NT2/D1 (cell line): Measurements from ENCODE around the gene LIPE.

Experiments used
- DNase-seq: peaks from one replicate; pipeline ENCODE4 v3.0.0-alpha.2; 2011; ENCODE audit warnings: low read depth, low spot score
- H3K27me3 ChIP-seq: 2 replicates; pipeline ENCODE4 v1.6.0; 2011; ENCODE audit warnings: mild to moderate bottlenecking; ENCODE audit not compliant: insufficient read length, insufficient read depth
- H3K36me3 ChIP-seq: 2 replicates; pipeline ENCODE4 v1.6.1; 2011; ENCODE audit warnings: mild to moderate bottlenecking, low read length, mixed read lengths; ENCODE audit not compliant: insufficient read depth, insufficient read length
- H3K4me1 ChIP-seq: 2 replicates; pipeline ENCODE4 v1.5.1; 2011; ENCODE audit not compliant: insufficient read depth, insufficient read length
- H3K4me3 ChIP-seq: 2 replicates; pipeline ENCODE4 v1.5.1; 2011; ENCODE audit warnings: low read depth; ENCODE audit not compliant: insufficient read length
- H3K9ac ChIP-seq: 2 replicates; pipeline ENCODE4 v1.6.0; 2011; ENCODE audit warnings: low read depth; ENCODE audit not compliant: insufficient read length
- H3K9me3 ChIP-seq: 2 replicates; pipeline ENCODE4 v1.5.1; 2011; ENCODE audit warnings: mild to moderate bottlenecking, low read length; ENCODE audit not compliant: insufficient read depth
- SUZ12 ChIP-seq: IDR thresholded peaks from 2 replicates; pipeline ENCODE4 v1.6.1; 2011; ENCODE audit not compliant: insufficient read length, insufficient read depth; ENCODE audit errors: extremely low read depth
- YY1 ChIP-seq: IDR thresholded peaks from 2 replicates; pipeline ENCODE4 v1.6.1; 2011; ENCODE audit not compliant: insufficient read length, insufficient read depth
- ZNF274 ChIP-seq: IDR thresholded peaks from 2 replicates; pipeline ENCODE4 v1.6.1; 2011; ENCODE audit warnings: mild to moderate bottlenecking, low read depth, low read length

LIPE gene

DNA sequence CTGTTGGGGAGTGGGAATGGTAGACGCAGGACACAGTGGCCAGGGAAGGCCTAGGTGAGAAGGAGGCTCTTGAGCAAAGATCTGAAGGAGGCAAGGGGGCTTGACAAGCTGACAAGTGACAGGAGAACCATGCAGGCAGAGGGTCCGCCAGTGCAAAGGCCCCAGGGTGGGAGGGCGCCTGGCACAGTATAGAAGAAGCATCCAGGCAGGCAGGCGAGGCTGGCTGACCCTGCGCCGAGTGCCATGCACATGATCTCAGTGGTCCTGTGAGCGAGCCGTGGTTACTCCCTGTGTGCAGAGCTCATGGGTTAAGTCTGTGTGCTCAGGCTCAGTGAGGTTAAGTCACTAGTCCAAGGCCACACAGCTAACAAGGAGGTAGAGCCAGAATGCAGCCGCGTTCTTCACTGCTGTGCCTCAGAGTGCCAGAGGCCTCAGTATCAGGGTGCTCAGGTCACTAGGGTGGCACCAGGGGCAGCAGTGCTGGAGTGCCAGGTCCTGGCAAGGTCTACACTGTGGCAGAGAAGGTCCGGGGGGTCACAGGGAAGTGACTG lies 52.3 kb downstream of the LIPE start:
- H3K36me3 ChIP-seq: peaks cover 28% of the 10 kb centered on the region
- peaks cover 6% of the 10 kb centered on the region for H3K4me1 ChIP-seq
- no peak overlapping the region for H3K9ac ChIP-seq
- DNase-seq: no peak
- no peak for TF ChIP-seq ZNF274
- no peak for TF ChIP-seq YY1
- no peak for TF ChIP-seq SUZ12
- H3K4me3 ChIP-seq: no peak overlapping the region
- H3K27me3 ChIP-seq: no peaks in the 10 kb centered on the region
- no peaks in the 10 kb centered on the region for H3K9me3 ChIP-seq

DNA sequence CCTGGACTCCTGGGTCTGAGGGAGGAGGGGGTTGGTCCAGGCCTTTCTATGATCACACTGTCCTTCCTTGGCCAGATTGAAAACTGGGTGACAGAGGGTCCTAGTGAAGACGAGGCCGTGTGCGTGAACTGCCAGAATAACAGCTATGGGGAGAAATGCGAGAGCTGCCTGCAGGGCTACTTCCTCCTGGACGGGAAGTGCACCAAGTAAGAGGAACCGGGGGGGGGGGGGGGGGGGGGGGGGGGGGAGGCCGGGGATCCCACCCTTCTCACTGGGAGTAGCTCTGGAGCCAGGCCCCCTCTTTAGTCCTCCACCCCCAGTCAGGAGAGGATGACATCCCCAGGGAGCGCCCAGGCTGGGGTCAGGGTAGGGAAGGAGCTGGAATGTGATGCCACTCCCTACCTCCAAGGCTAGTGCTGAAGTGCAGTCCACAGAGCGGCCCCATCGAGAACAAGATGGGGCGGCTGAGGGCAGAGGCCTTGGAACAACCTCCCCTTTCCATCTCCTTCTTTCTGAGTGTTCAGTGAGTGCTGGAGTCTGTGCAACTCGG lies 56.5 kb downstream of the LIPE start:
- peaks cover 23% of the 10 kb centered on the region for H3K36me3 ChIP-seq
- H3K9ac ChIP-seq: peak overlapping the region; percentile 50
- peaks cover 18% of the 10 kb centered on the region for H3K4me1 ChIP-seq
- H3K4me3 ChIP-seq: no peak overlapping the region
- DNase-seq: no peak
- no peak for TF ChIP-seq ZNF274
- no peak for TF ChIP-seq SUZ12
- no peak for TF ChIP-seq YY1
- no peaks in the 10 kb centered on the region for H3K27me3 ChIP-seq
- no peaks in the 10 kb centered on the region for H3K9me3 ChIP-seq

DNA sequence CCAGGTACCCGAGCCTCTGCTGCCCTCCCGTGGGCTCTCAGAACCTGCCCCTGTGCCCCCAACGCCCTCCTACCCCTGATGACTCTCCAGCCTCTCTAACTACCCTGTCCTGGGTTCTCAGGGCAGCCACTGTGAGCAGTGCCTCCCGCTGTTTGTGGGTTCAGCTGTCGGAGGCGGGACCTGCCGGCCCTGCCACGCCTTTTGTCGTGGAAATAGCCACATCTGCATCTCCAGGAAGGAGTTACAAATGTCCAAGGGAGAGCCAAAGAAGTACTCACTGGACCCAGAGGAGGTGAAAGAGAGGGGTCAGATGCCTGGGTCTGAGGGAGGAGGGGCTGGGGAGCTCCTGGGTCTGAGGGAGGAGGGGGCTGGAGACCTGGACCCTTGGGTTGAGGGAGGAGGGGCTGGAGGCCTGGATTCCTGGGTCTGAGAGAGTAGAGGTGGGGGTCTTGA lies 57.1 kb downstream of the LIPE start:
- Histone ChIP-seq H3K4me1 (peaks cover 18% of the 10 kb centered on the region), H3K36me3 (peaks cover 18% of the 10 kb centered on the region), H3K9ac (peak overlapping the region; percentile 50), H3K27me3 (no peaks in the 10 kb centered on the region), H3K4me3 (no peak overlapping the region), H3K9me3 (no peaks in the 10 kb centered on the region)
- peak; percentile 65 for DNase-seq
- no peak for TF ChIP-seq ZNF274

DNA sequence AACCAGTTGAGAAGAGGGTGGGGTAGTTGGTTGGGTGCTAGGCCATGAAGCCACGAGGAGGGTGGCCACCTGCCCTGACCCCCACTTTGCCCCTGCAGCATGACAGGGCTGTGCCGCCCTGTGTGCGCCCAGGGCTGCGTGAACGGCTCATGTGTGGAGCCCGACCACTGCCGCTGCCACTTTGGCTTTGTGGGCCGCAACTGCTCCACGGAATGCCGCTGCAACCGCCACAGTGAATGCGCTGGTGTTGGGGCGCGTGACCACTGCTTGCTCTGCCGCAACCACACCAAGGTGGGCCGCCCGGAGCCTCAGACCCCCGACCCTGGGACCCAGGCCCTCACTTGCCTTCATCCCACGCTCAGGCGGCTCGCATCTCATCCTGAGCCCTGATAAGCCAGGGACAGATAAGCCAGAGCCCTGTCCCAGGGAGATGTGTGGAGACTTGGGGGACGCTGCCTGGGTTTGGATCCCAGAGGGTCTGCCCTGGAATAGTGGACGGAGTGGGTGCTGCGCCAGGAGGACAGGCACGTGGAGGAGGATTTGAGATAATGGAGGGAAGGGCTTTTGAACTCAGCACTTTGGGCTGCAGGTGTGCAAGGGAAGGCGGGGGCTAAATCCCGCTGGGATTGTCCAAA lies 57.6 kb downstream of the LIPE start:
- no peaks in the 10 kb centered on the region for H3K9me3 ChIP-seq
- H3K4me1 ChIP-seq: peaks cover 18% of the 10 kb centered on the region
- H3K36me3 ChIP-seq: peaks cover 13% of the 10 kb centered on the region
- no peak for TF ChIP-seq YY1
- no peak for TF ChIP-seq ZNF274
- TF ChIP-seq SUZ12: no peak
- H3K4me3 ChIP-seq: no peak overlapping the region
- H3K9ac ChIP-seq: no peak overlapping the region
- no peaks in the 10 kb centered on the region for H3K27me3 ChIP-seq
- no peak for DNase-seq

DNA sequence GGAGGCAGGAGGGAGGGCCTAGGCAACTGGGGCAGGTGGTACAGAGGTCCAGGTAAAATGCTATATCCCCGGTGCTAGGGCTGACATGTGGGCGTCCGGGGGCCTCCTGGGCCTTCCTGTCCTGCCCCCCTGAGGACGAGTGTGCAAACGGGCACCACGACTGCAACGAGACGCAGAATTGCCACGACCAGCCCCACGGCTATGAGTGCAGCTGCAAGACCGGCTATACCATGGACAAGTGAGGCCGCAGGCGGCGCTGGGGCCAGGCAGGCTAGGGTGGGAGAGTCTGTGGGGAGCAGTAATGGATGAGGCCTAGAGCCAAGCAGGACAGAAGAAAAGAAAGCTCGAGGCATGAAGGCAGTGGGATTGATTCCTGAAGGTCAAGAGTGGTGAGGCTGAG lies 58.4 kb downstream of the LIPE start:
- no peak for TF ChIP-seq YY1
- TF ChIP-seq ZNF274: no peak
- TF ChIP-seq SUZ12: no peak

DNA sequence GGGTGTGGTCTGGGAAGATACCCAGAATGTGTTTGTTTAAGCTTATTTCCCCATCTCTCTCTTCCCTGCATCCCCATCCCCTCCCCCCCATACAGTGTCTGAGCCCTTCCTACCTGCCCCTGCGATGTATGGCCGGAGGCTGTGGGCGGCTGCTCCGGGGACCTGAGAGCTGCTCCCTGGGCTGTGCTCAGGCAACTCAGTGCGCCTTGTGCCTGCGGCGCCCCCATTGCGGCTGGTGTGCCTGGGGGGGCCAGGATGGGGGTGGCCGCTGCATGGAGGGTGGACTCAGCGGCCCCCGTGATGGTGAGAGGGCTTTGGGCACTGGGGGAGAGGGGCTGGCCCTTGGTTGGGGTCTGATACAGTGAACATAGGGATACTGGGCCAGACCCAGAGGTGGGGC lies 58.8 kb downstream of the LIPE start:
- TF ChIP-seq YY1 (no peak), ZNF274 (no peak), SUZ12 (no peak)
- Histone ChIP-seq H3K4me1 (peaks cover 18% of the 10 kb centered on the region), H3K9me3 (peaks cover 11% of the 10 kb centered on the region; the same call in 1 of the 2 replicates), H3K36me3 (peaks cover 24% of the 10 kb centered on the region), H3K9ac (no peak overlapping the region), H3K4me3 (no peak overlapping the region), H3K27me3 (no peaks in the 10 kb centered on the region)
- DNase-seq: no peak

More for the DNA sequence above, 58.4 kb downstream of the LIPE start:
- H3K9me3 ChIP-seq: peaks cover 8% of the 10 kb centered on the region; the same call in 1 of the 2 replicates
- peaks cover 18% of the 10 kb centered on the region for H3K4me1 ChIP-seq
- no peak overlapping the region for H3K4me3 ChIP-seq
- peaks cover 20% of the 10 kb centered on the region for H3K36me3 ChIP-seq
- DNase-seq: no peak
- H3K9ac ChIP-seq: no peak overlapping the region
- no peaks in the 10 kb centered on the region for H3K27me3 ChIP-seq

DNA sequence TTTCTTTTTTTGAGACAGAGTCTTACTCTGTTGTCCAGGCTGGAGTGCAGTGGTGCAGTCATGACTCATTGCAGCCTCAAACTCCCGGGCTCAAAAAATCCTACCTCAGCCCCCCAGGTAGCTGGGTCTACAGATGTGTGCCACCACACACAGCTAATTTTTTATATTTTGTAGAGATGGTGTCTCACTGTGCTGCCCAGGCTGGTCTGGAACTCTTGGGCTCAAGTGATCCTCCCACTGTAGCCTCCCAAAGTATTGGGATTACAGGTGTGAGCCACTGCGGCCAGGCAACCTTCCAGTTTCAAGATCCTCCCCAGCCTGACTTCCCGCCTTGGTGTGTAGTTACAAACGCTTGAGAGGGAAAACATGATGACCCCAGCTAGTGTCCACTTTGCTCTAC lies 59.3 kb downstream of the LIPE start:
- DNase-seq: no peak
- H3K36me3 ChIP-seq: peaks cover 29% of the 10 kb centered on the region
- peaks cover 18% of the 10 kb centered on the region for H3K4me1 ChIP-seq
- no peak for TF ChIP-seq ZNF274
- TF ChIP-seq YY1: no peak
- TF ChIP-seq SUZ12: no peak
- no peak overlapping the region for H3K9ac ChIP-seq
- H3K4me3 ChIP-seq: no peak overlapping the region
- H3K9me3 ChIP-seq: peaks cover 16% of the 10 kb centered on the region; the same call in 1 of the 2 replicates
- H3K27me3 ChIP-seq: no peaks in the 10 kb centered on the region
